Measurements from ENCODE around the gene ATP2A3.

DNA sequence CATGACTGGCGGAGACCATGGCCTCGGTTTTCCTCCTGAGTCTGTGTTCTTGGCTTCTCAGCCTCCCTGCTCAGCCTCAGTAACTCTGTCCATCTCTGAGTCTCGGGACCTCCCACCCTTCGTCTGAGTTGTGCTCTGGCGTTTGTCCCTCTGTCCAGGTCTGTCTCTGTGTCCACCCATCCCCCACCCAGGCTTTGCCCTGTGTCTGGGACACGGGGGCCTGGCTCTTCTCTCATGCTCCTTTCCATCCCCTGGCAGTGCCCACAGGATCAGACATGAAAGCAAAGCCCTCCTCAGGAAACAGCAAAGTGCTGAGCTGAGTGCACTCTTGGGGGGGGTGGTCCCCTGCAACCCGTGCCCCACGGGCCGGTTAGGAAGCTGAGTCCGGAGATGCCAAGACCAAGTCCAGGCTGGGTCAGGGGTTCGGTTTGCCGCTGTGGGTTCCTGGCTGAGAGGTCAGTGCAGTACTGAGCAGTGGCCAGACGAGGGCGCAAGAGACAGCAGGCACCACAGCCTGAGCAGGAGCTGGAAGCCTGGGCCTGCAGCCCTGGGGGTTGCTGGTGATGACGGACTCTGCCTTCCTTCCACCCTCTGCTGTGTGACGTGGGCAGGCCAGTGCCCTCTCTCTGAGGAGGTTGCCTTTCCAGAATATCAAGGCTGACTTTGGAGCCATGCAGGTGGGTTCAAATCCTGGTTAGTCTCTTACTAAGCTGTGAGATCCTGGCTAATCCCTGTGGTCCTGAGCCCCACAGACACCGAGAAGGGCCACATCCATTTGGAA is 50.5 kb downstream of the ATP2A3 start:
- TF ChIP-seq, protein P1, sequence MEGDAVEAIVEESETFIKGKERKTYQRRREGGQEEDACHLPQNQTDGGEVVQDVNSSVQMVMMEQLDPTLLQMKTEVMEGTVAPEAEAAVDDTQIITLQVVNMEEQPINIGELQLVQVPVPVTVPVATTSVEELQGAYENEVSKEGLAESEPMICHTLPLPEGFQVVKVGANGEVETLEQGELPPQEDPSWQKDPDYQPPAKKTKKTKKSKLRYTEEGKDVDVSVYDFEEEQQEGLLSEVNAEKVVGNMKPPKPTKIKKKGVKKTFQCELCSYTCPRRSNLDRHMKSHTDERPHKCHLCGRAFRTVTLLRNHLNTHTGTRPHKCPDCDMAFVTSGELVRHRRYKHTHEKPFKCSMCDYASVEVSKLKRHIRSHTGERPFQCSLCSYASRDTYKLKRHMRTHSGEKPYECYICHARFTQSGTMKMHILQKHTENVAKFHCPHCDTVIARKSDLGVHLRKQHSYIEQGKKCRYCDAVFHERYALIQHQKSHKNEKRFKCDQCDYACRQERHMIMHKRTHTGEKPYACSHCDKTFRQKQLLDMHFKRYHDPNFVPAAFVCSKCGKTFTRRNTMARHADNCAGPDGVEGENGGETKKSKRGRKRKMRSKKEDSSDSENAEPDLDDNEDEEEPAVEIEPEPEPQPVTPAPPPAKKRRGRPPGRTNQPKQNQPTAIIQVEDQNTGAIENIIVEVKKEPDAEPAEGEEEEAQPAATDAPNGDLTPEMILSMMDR (IDR thresholded peaks at IDR 0.05) = peak; percentile 93 to 95 (median 95)
- no peak for TF ChIP-seq POLR2A (IDR thresholded peaks at IDR 0.05)

All from body of pancreas (tissue), 4 donors.